HG03342 (cell line): ENCODE measurements around the gene RAB33B.
"Not testable (repeated sequence)": the region's sequence is repeated elsewhere in the genome, so short reads cannot be mapped to it uniquely, and the experiment has no call there.

Source experiments
- ATAC-seq: cut with Tn5 transposase; IDR thresholded peaks from one replicate; pipeline ENCODE4 v1.9.1; 2021; ENCODE audit warnings: mild to moderate bottlenecking, moderate library complexity; ENCODE audit not compliant: unreplicated experiment

Gene RAB33B

DNA sequence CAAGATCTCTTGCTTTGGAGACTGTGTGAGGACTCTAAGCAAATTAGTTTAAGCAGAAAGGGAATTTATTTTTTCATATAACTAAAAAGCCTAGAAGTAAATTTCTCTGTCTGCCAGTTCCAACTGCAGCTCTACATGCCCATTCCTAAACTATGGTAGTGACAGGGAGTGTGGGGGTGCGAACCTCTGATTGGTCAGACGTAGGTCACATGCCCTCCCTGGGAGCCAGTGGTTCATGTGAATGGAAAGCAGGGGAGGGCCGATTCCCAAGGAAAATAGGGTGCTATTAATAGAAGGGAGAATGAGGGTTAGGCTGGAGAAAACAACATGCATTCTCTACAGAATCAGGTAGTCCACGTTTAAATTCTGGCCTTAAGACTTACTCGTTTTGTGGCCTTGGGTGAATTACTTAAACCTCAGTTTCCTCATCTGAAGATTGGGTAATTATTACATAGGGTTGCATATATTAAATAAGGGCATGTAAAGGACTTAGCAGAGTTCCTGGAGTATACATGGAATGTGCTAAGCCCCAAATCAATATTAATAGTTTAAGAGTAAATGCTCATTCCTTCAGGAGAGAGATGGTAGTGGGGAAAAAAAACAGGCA is 7.2 kb downstream of the RAB33B start:
- ATAC-seq: no peak

DNA sequence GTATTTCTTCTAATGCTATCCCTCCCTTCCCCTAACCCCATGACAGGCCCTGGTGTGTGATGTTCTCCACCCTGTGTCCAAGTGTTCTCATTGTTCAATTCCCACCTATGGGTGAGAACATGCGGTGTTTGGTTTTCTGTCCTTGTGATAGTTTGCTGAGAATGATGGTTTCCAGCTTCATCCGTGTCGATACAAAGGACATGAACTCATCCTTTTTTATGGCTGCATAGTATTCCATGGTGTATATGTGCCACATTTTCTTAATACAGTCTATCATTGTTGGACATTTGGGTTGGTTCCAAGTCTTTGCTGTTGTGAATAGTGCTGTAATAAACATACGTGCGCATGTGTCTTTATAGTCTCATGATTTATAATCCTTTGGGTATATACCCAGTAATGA is 10.6 kb downstream of the RAB33B start:
- not testable (repeated sequence) for ATAC-seq

DNA sequence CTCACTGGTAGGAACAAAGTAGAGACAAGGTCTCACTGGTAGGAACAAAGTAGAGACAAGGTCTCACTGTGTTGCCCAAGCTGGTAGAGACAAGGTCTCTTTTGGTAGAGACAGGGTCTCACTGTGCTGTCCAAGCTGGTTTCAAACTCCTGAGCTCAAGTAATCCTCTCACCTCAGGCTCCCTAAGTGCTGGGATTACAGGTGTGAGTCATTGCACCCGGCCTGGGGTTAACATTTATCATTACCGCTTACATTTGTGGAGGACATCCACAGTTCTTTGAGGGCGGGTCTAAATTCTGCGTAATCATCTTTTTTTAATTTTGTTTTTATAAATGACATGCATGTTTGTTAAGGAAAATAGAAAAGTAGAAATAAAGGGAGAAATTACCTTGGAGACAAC is 12.0 kb downstream of the RAB33B start:
- ATAC-seq: no peak

DNA sequence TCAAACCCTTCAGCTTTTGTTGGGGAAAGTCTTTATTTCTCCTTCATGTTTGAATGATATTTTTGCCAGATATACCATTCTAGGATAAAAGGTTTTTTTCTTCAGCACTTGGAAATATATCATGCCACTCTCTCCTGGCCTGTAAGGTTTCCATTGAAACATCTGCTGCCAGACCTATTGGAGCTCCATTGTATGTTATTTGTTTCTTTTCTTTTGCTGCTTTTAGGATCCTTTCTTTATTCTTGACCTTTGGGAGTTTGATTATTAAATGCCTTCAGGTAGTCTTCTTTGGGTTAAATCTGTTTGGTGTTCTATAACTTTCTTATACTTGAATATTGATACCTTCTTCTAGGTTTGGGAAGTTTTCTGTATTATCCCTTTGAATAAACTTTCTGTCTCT is 14.8 kb downstream of the RAB33B start:
- ATAC-seq: not testable (repeated sequence)

DNA sequence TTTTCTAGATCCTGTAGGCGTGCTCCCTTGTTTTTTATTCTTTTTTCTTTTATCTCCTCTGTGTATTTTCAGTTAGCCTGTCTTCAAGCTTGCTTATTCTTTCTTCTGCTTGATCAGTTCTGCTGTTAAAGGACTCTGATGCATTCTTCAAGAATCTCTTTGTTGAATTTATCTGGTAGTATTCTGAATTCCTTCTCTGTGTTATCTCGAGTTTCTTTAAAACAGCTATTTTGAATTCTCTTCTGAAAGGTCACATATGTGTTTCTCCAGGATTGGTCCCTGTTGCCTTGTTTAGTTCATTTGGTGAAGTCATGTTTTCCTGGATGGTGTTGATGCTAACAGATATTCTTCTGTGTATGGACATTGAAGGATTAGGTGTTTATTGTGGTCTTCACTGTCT is 15.3 kb downstream of the RAB33B start:
- no peak for ATAC-seq

DNA sequence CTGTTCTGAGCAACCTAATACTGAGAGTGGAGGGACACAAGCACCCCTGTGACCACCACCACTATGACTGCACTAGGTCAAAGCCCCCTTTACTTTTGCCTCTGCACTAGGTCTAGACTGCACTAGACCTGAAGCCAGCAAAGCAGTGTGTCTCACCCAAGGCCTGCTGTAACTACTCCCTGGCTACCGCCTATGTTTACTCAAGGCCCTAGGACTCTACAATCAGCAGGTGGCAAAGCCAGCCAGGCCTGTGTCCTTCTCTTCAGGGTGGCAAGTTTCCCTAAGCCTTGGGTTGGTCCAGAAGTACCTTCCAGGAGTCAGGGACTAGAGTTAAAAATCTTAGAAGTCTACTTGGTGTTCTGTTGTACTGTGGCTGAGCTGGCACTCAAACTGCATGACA is 15.9 kb downstream of the RAB33B start:
- ATAC-seq: no peak

DNA sequence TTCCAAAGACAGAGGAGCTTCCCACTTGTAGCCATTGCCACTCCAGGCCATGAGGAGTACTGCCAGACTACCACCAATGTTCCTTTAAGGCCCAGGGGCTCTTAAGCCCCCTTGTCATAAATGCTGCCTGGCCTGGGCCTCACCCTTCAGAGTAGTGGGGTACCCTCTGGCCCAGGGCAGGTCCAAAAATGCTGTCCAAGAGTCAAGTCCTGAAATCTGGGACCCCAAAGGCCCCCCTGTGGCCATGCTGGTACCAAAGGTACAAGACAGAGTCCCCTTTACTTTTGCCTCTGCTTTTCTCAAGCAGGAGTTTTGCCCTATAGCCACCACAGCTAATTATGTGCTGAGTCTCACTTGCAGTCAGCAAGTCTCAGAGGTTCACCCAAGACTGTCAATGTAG is 16.4 kb downstream of the RAB33B start:
- no peak for ATAC-seq

DNA sequence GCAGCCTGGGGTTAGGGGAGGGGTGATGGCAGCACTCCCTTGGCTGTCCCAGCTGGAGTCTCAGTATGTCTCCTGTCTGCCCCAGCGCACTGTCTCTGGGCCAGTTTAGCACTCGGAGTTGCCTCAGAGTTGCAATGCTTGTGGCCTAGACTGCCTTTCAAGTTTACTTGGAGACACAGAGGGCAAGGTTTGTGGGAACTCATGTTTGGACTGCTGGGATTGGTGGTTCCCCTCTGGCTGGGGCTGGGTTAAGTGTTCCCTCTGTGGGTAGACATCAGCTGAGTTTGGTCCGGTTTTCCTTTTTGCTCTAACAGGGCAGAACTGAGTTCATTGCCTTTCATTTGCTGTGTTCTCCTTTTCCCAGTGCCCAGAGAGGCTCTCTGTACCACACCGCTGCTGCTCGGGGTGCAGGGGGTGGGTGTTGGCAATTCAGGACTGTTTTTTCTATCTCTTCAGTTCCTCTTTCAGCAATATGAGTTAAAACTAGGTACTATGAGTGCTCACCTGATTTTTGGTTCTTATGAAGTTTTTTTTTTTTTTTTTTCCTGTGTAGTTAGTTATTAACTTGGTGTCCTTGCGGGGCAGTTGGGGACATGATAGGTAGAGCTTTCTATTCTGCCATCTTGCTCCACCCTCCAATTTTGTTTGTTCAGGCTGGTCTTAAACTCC is 17.2 kb downstream of the RAB33B start:
- ATAC-seq: no peak

DNA sequence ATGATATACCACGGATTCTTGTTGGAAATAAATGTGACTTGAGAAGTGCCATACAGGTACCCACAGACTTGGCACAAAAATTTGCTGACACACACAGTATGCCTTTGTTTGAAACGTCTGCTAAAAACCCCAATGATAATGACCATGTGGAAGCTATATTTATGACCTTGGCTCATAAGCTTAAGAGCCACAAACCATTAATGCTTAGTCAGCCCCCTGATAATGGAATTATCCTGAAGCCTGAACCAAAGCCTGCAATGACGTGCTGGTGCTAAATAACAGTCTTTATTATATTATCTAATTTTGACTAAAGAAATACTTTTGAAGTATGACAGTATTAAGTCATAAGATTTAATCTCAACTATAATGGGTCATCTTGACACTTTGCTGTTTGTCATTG is 18.9 kb downstream of the RAB33B start:
- no peak for ATAC-seq

DNA sequence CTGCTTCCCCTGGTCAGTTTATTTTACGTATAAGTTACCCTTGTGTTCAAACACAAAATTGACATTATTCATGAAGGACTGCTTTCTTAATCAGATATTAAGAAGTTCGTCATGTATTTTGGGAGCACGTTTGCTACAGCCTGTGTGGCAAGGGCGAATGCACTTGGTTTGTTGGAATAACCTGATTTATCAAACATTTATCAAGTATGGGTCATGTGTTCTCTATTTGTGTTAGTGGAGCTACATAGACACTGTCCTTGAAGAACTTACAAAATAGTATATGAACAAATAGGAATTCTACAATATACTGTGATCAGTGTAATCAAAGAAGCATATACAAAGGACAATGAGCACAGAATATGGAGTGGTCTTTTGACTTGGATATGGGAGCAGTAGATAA is 22.4 kb downstream of the RAB33B start:
- no peak for ATAC-seq

DNA sequence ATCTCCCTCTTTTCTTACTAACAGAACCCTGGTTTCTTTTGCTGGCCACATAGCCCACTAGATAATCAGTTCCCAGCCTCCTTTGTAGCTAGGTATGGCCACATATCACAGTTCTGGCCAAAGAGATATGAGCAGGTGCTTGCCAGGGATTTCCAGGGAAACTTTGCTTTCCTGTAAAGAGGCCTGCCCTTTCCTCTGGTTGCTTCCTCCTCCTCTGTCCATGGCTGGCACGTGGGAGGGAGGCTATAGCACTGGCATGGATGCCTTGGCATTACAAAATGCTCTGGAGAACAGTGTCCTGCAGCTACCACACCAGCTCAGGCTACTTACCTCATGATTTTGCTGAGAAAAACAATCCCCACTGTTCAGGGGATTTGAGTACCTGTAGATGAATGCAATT is 27.5 kb downstream of the RAB33B start:
- ATAC-seq: no peak

DNA sequence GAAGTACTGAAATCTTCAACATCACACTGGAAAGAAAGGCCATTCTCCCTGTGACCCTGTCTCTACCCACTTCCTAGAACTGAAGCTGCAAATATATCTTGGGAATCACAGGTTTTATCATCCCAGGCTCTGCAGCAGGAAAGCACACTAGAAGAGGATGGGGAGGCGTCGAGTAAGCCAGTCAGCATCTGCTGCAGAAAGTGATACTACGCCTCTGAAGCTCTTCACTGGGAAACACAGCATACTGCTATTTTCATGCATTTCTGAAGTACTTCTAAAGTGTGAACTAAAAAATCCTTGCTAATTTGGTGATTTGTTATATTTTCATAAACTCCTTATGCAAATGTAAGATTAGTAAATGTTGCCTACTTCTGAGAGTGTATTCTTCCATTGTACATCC is 29.1 kb downstream of the RAB33B start:
- no peak for ATAC-seq

DNA sequence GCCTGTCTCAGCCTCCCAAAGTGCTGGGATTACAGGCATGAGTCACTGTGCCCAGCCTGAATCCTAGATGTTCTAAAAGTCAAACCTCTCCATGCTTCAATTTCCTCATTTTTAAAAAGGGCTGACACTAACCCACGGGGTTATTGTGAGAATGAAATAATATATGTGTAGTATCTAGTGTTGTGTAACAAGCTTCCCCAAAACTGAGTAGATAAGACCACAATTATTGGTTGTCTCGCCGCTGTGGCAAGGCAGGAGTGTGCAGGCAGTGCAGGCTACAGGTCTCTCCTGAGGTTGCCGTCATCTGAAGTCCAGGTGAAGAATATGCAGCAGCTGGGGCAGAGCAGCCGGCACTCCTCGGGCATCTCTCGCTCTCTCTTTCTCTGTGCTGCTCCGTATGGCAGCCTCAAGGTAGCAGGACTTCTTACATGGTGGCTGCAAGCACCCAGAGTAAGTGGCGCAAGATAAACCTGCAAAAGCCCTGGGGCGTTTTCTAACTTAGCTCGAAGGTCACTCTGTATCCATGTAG is 30.9 kb downstream of the RAB33B start:
- ATAC-seq: no peak

DNA sequence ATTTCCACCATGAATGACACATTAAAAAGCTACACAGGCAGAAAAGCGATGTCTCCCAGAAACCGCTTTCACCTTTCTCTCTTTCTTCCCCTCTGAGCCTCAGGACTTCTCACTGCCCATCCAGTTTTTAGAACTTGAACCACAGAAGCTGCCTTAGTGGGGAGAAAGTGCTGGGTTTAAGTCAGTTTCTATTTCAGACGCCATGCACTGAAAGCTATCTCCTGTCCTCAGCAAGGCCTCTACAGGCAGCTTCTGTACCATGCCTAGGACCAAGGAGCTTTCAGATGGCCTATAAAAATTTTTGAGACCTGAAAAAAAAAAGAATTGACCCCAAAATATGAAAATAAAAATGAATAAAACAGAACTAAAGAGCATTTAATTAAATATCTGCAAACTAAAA is 34.5 kb downstream of the RAB33B start:
- ATAC-seq: no peak

DNA sequence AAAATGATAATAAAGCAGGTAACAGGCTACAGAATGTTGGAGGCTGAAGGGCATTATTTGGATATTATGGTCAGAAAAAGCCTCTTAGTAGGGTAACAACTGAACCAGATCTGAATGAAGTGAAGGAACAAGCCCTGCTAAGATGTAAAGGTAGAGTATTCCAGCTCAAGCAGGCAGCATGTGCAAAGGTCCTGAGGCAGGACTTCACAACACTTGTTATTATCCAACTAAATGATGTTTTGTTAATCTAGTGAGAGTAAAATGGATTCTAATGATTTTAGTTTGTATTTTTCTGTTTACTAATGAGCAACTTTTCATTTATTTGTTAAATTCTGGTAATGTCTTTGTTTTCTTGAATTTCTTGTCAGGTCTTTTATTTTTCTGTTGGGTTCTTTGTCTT is 35.7 kb downstream of the RAB33B start:
- no peak for ATAC-seq

DNA sequence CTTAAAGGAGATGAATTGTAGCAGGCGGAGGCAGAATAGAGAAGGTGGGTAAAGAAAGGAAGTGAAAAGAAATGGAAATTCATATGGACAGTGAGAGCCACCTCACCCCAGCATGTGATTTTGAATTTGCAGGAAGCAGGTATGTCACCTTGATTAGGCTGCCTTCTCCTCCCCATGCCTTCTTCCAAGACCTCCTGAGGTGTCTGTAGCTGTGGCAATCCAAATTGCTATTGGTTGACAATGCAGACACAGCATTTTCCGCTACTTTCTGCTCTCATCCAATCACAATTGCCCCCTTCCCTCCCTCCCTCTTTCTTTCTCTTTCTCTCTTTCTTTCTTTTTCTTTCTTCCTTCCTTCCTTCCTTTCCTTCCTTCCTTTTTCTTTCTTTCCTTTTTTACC is 38.5 kb downstream of the RAB33B start:
- ATAC-seq: no peak

DNA sequence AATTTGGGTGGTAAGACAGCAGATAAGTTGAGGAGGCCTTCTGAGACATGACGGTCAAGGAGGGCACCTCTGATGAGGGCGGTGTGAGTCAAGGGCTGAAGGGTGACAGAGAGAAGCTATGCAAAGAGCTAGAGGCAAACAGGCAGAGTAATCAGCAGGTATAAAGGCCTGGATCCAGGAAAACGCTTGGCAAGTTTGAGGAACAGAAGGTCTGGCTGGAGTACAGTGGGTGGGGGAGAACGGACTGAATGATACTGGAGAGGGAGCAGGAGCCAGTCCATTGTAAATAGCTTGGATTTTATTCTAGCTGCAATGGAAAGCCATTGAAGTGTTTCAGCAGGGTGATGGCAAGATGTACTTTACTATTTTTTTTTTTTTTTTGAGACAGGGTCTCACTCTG is 39.3 kb downstream of the RAB33B start:
- ATAC-seq: no peak

DNA sequence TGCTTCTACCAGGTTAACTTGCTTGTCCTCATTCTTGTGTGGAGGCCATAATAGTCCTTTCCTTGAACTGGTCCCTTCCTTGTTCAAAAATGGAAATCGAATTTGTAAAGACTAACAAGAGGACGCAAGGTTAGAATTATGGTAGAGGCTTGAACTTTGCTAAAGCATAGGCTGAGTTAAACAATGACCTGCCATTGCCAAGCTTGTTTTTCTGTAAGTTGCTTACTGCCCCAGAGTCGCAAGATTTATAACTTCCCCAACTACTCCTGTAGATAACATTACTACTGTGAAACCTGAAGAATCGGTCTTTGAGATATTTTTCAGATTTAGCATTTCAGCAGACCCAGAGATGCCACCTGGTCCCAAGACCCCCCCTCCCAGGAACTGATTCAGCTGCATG is 45.3 kb downstream of the RAB33B start:
- no peak for ATAC-seq

DNA sequence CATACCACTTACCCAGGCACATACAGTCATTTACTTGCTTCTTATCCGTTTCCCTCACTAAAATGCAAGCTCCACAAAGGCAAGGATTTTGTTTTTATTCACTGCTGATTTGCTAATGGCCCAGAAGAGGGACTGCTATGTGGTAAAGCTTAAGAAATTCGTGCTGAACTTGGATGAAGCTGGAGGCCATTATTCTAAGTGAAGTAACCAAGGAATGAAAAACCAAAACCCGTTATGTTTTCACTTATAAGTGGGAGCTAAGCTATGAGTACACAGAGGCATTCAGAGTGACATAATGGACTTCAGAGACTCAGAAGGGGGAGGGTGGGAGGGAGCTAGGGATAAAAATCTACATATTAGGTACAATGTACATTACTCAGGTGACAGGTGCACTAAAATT is 47.2 kb downstream of the RAB33B start:
- no peak for ATAC-seq

DNA sequence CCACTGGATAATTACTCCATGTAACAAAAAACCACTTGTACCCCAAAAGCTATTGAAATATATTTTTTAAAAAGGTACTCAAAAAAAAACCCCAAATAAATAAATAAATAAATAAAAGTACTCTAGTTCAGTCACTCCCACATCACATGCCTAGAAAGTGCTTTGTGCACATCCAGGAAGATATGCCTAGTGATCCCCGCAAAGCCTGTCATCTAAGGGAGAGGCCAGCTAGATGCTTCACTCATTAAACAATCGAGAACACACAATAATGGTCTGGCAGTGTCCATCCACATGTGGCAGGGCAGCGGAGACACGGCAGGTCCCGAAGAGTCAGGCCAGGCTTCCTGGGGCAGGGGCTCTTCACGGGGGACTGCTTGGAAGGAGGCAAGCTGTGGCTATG is 47.6 kb downstream of the RAB33B start:
- ATAC-seq: no peak

DNA sequence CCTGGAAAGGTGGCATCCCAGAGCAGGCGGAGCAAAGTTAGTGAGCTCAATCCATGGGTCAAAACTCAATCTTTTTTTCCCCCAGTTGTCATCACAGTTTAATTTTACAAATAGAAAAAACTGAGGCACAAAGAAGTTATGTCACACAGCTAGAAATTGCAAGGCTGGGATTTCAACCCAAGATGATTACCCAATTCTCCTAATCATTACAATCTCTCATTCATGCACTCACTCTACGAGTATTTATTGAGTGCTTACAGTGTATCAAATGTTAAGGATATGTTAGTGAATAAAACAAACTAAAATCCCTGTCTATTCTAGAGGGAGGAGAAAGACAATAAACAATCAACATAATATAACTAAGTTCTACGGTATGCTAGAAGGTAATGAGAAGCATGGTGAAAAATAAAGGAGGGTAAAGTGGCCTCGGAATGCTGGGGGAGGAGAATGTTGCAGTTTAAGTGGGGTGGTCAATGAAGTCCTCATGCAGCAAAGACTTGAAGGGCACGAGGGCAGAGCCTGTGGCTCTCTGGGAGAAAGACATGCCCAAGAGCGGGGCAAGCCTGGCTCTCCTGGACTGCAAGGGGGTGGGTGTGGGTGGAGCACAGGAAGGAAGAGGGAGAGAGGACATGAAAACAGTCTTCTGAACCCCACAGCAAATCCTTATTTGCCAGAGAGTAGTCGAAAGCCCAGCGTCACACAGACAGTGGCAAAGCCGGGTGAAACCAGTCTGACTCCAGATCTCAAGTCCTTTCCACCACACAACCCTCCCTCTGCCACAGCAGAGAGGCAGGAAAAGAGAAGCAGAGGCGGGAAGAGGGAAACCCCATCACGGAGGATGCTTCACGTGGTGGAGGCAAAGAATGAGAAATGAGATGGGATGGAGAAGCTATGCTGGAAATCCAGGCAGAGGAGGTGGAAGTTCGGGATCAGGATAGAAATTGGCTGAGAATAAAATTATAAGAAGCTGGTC is 48.3 kb downstream of the RAB33B start:
- ATAC-seq: no peak
